Measurements from ENCODE around the gene SULT1C3. TPM values are rescaled to one million over a fixed set of nuclear protein-coding genes. Genes with fewer than 3 reads are reported as not detected.

SULT1C3 gene
- polyA plus RNA-seq, 1 experiment, result not detected

DNA sequence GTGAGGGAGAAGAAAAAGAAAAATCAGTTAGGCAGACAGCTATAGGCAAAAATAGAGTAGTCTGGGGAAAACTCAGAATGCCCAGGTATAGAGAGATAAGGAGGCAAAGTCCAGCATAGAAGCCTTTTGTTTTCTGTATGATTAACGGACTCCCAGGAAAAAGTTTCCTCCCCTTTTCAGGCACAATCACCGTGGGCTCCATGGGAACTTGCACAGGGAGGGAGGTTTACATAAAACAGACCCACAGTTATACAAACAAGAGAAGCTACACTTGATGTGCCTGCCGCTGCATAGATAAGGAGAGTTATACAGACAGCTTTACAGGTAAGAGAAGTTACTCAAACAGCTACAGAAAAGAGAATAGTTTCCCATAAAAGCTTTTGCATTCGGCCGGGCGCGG is 39.2 kb upstream of the SULT1C3 start:
- TF ChIP-seq, protein P1, sequence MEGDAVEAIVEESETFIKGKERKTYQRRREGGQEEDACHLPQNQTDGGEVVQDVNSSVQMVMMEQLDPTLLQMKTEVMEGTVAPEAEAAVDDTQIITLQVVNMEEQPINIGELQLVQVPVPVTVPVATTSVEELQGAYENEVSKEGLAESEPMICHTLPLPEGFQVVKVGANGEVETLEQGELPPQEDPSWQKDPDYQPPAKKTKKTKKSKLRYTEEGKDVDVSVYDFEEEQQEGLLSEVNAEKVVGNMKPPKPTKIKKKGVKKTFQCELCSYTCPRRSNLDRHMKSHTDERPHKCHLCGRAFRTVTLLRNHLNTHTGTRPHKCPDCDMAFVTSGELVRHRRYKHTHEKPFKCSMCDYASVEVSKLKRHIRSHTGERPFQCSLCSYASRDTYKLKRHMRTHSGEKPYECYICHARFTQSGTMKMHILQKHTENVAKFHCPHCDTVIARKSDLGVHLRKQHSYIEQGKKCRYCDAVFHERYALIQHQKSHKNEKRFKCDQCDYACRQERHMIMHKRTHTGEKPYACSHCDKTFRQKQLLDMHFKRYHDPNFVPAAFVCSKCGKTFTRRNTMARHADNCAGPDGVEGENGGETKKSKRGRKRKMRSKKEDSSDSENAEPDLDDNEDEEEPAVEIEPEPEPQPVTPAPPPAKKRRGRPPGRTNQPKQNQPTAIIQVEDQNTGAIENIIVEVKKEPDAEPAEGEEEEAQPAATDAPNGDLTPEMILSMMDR (IDR thresholded peaks at IDR 0.05; ENCODE audit: low read depth, low read length), result no peak
- ChIA-PET POLR2A (no interaction called here), CTCF (no interaction called here)
- Histone ChIP-seq H3K27ac (ENCODE audit: low read depth, low read length) (no peak overlapping the region), H3K4me3 (ENCODE audit: low read depth, low read length) (no peak overlapping the region), H3K27me3 (ENCODE audit: control insufficient read depth, insufficient read depth, low read length) (no peaks in the 10 kb centered on the region), H3K9me3 (ENCODE audit: control insufficient read depth, insufficient read depth, low read length) (no peaks in the 10 kb centered on the region; the same call in 1 of the 2 replicates)
- no peak for DNase-seq (ENCODE audit: low read depth, low spot score)

DNA sequence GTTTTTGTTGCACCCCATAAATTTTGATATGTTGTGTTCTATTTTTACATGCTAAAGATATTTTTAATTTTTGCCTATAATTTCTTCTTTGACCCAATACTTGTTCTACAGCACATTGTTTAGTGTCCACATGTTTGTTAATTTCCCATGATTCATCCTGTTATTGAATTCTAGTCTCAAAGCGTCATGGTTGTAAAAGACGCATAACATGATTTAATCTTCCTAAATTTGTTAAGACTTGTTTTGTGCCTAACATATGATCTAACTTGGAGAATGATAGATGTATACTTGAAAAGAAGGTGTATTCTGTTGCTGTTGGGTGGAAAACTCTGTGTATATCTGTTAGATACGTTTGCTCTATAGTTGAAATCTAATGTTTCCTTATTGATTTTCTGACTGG is 27.1 kb upstream of the SULT1C3 start:
- Histone ChIP-seq H3K4me3 (ENCODE audit: low read depth, low read length) (no peak overlapping the region), H3K9me3 (ENCODE audit: control insufficient read depth, insufficient read depth, low read length) (no peaks in the 10 kb centered on the region), H3K27ac (ENCODE audit: low read depth, low read length) (no peak overlapping the region), H3K27me3 (ENCODE audit: control insufficient read depth, insufficient read depth, low read length) (no peaks in the 10 kb centered on the region)
- ChIA-PET POLR2A (no interaction called here), CTCF (no interaction called here)
- DNase-seq (ENCODE audit: low read depth, low spot score), result no peak
- TF ChIP-seq, protein P1 (IDR thresholded peaks at IDR 0.05; ENCODE audit: low read depth, low read length), result no peak

DNA sequence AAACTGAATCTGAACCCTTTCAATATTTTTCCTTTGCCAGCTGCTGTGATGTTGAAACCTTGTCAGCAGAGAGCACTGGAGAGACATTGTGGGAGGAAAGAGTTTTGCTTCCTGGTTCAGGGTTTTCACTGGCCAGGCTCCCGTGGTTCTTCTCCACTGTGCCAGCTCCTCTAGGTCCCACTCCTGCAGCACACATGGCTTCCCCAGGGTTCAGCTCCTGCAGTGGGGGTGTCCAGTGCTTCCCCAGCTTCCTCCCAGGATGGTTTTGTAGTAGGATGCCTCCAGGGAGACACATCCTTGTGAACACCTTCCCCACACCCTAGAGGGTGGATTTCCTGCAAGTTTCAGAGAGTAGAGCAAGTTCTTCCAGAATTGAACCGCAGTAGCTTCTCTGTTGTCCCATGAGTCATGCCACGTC is 24.0 kb upstream of the SULT1C3 start:
- H3K9me3 ChIP-seq (ENCODE audit: control insufficient read depth, insufficient read depth, low read length), result no peaks in the 10 kb centered on the region
- POLR2A ChIA-PET, result no interaction called here
- H3K4me3 ChIP-seq (ENCODE audit: low read depth, low read length), result no peak overlapping the region
- CTCF ChIA-PET, result interaction anchor here (0.6 to 1.6 kb wide), 4 partner anchors 20 to 1634 kb away, joined by 3 to 5 read pairs (median 4); no protein-coding TSS in a partner anchor
- TF ChIP-seq, protein P1 (IDR thresholded peaks at IDR 0.05; ENCODE audit: low read depth, low read length), result peak; percentile 61
- no peak overlapping the region for H3K27ac ChIP-seq (ENCODE audit: low read depth, low read length)
- no peak for DNase-seq (ENCODE audit: low read depth, low spot score)
- H3K27me3 ChIP-seq (ENCODE audit: control insufficient read depth, insufficient read depth, low read length), result no peaks in the 10 kb centered on the region

DNA sequence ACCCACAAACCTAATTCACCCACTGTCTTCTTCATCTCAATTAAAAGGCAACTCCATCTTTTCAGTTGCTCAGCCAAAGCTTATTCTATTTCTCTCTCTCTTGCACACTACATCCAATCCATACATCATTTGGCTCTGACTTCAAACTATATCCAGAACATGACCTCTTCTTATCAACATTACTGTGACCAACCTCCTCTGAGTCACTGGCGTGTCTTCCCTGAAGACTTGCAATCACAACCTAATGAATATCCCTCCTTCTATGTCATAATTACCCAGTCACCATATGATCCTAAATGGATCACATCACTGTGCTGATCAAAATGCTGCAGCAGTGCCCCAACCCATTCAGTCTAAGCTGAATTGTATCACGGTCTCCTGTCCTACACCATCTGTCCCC is 22.6 kb upstream of the SULT1C3 start:
- ChIA-PET CTCF (no interaction called here), POLR2A (no interaction called here)
- DNase-seq (ENCODE audit: low read depth, low spot score), result no peak
- H3K9me3 ChIP-seq (ENCODE audit: control insufficient read depth, insufficient read depth, low read length), result no peaks in the 10 kb centered on the region
- no peak overlapping the region for H3K4me3 ChIP-seq (ENCODE audit: low read depth, low read length)
- H3K27ac ChIP-seq (ENCODE audit: low read depth, low read length), result no peak overlapping the region
- H3K27me3 ChIP-seq (ENCODE audit: control insufficient read depth, insufficient read depth, low read length), result no peaks in the 10 kb centered on the region
- TF ChIP-seq, protein P1 (IDR thresholded peaks at IDR 0.05; ENCODE audit: low read depth, low read length), result no peak

DNA sequence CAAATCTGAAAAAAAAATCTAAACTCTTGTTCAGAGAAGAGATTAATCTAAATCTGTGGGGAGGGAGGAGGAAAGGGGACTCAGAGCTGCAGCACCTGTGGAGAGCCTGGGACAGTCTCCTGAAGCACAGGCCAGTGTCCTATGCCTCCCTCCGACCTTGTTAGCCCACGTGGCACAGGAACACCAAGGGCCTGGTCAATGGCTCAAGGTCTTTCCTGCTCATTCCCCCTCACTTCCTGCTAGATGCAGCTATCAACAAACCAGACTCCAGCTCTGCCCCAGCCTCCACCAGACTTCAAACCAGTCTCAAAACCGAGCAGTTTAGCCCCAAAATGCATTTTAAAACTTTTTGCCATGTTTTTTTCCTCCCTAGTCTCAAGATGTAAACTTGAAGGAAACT is 20.1 kb upstream of the SULT1C3 start:
- TF ChIP-seq, protein P1 (IDR thresholded peaks at IDR 0.05; ENCODE audit: low read depth, low read length), result no peak
- no peak overlapping the region for H3K4me3 ChIP-seq (ENCODE audit: low read depth, low read length)
- ChIA-PET CTCF (no interaction called here), POLR2A (no interaction called here)
- no peaks in the 10 kb centered on the region; the same call in 1 of the 2 replicates for H3K9me3 ChIP-seq (ENCODE audit: control insufficient read depth, insufficient read depth, low read length)
- no peaks in the 10 kb centered on the region for H3K27me3 ChIP-seq (ENCODE audit: control insufficient read depth, insufficient read depth, low read length)
- DNase-seq (ENCODE audit: low read depth, low spot score), result no peak
- H3K27ac ChIP-seq (ENCODE audit: low read depth, low read length), result no peak overlapping the region

Data from AG04450 (cell line).